AG04450 (cell line): ENCODE measurements around the gene PLEKHG4. TPM values are rescaled to one million over a fixed set of nuclear protein-coding genes. Genes with fewer than 3 reads are reported as not detected.

ENCODE experiments used
- CTCF ChIA-PET: fragments of 300-600, 350-600 bp; formaldehyde crosslinking; extraction: SDS; loops from one replicate; lab custom pipeline; 2022; ENCODE audit warnings: antibody characterized with exemption, inconsistent platforms; lab: Charles Lee
- POLR2A ChIA-PET: fragments of 350-600 bp; formaldehyde crosslinking; extraction: SDS; loops from one replicate; lab custom pipeline; 2021; ENCODE audit warnings: antibody characterized with exemption, inconsistent platforms; lab: Yijun Ruan, JAX
- DNase-seq: peaks from one replicate; pipeline ENCODE4 v3.0.0-alpha.2; 2011; ENCODE audit warnings: low read depth, low spot score
- H3K27ac ChIP-seq: one replicate; pipeline ENCODE4 v1.5.1; 2012; ENCODE audit warnings: low read depth, low read length, control low read depth
- H3K27me3 ChIP-seq: one replicate; pipeline ENCODE4 v1.6.0; 2012; ENCODE audit warnings: low read length; ENCODE audit not compliant: control insufficient read depth, insufficient read depth
- H3K4me3 ChIP-seq: 2 replicates; pipeline ENCODE4 v1.5.1; 2011; ENCODE audit warnings: mild to moderate bottlenecking, low read depth, low read length, control low read depth
- H3K9me3 ChIP-seq: 2 replicates; pipeline ENCODE4 v1.5.1; 2012; ENCODE audit warnings: low read length; ENCODE audit not compliant: control insufficient read depth, insufficient read depth
- CTCF ChIP-seq: IDR thresholded peaks from 2 replicates; pipeline ENCODE4 v1.5.1; 2011; ENCODE audit warnings: low read depth, low read length, control low read depth, inconsistent platforms
- polyA plus RNA-seq: library from polyadenylated mRNA; depleted of rRNA; stranded (reverse); fragments of >200 nt; gene quantifications from 2 replicates; pipeline ENCODE4 v1.2.3, GENCODE V29; 2011

Gene PLEKHG4
- polyA plus RNA-seq, 1 experiment, result 17.2 TPM

GRCh38 chr16:67301080-67301782 is 21.9 kb downstream of the PLEKHG4 start:
- DNase-seq, result no peak
- CTCF ChIA-PET, result no interaction called here
- no peak overlapping the region for H3K4me3 ChIP-seq
- POLR2A ChIA-PET, result no interaction called here
- TF ChIP-seq CTCF, result no peak
- peaks cover 7% of the 10 kb centered on the region for H3K9me3 ChIP-seq
- H3K27me3 ChIP-seq, result no peaks in the 10 kb centered on the region
- H3K27ac ChIP-seq, result no peak overlapping the region

GRCh38 chr16:67302076-67302475 is 22.7 kb downstream of the PLEKHG4 start:
- ChIA-PET POLR2A (no interaction called here), CTCF (no interaction called here)
- TF ChIP-seq CTCF, result no peak
- peaks cover 7% of the 10 kb centered on the region for H3K9me3 ChIP-seq
- no peaks in the 10 kb centered on the region for H3K27me3 ChIP-seq
- H3K4me3 ChIP-seq, result no peak overlapping the region
- no peak for DNase-seq
- H3K27ac ChIP-seq, result no peak overlapping the region

GRCh38 chr16:67302970-67303369 is 23.6 kb downstream of the PLEKHG4 start:
- no peak overlapping the region for H3K4me3 ChIP-seq
- H3K27ac ChIP-seq, result no peak overlapping the region
- ChIA-PET CTCF (no interaction called here), POLR2A (no interaction called here)
- peaks cover 7% of the 10 kb centered on the region for H3K9me3 ChIP-seq
- no peak for DNase-seq
- TF ChIP-seq CTCF, result no peak
- H3K27me3 ChIP-seq, result no peaks in the 10 kb centered on the region

GRCh38 chr16:67304020-67304419 is 24.7 kb downstream of the PLEKHG4 start:
- ChIA-PET POLR2A (no interaction called here), CTCF (no interaction called here)
- Histone ChIP-seq H3K9me3 (peaks cover 7% of the 10 kb centered on the region), H3K27me3 (no peaks in the 10 kb centered on the region), H3K4me3 (no peak overlapping the region), H3K27ac (no peak overlapping the region)
- no peak for DNase-seq
- TF ChIP-seq CTCF, result no peak

GRCh38 chr16:67305216-67306071 is 26.1 kb downstream of the PLEKHG4 start:
- Histone ChIP-seq H3K9me3 (peaks cover 7% of the 10 kb centered on the region), H3K4me3 (no peak overlapping the region), H3K27me3 (no peaks in the 10 kb centered on the region), H3K27ac (no peak overlapping the region)
- no peak for DNase-seq
- ChIA-PET POLR2A (no interaction called here), CTCF (no interaction called here)
- TF ChIP-seq CTCF, result no peak
